Caco-2 (cell line): Measurements from ENCODE around the gene MAZ. TPM values are rescaled to one million over a fixed set of nuclear protein-coding genes. Genes with fewer than 3 reads are reported as not detected.
A peak's percentile ranks its signal among the peaks of the same experiment; 100 is the strongest.

Experiments
- BruUV-seq: library from RNA; stranded (reverse); fragments of 400-500 nt; replicated peaks from 2 replicates; lab custom pipeline; 2021; lab: Mats Ljungman, UMichigan
- CTCF ChIA-PET: fragments of 300-600 bp; sonication (Branson Sonifier 250); formaldehyde crosslinking; loops from one replicate; lab custom pipeline; 2022; ENCODE audit warnings: antibody characterized with exemption; lab: Charles Lee
- POLR2A ChIA-PET: fragments of 300-600 bp; sonication (Branson Sonifier 250); formaldehyde crosslinking; loops from one replicate; lab custom pipeline; 2022; ENCODE audit warnings: antibody characterized with exemption; lab: Charles Lee
- DNase-seq, 2 experiments: peaks; one replicate each; pipeline versions ENCODE4 v3.0.0 to v3.0.0-alpha.2; 2020 to 2022
- H3K27me3 ChIP-seq: replicated peaks from 2 replicates; pipeline ENCODE4 v1.6.0; 2011; ENCODE audit warnings: low read length; ENCODE audit not compliant: control insufficient read depth, insufficient read depth
- H3K36me3 ChIP-seq: 2 replicates; pipeline ENCODE4 v1.5.1; 2011; ENCODE audit warnings: low read length; ENCODE audit not compliant: control insufficient read depth, insufficient read depth
- H3K4me1 ChIP-seq: fragments of 250-450 bp; sonication (Bioruptor Pico); 2 replicates; pipeline ENCODE4 v1.5.1; 2020; ENCODE audit warnings: mild to moderate bottlenecking
- H3K4me3 ChIP-seq: 2 replicates; pipeline ENCODE4 v1.5.1; 2011; ENCODE audit warnings: low read depth, mild to moderate bottlenecking, control low read depth, low read length
- H3K9me3 ChIP-seq: fragments of 250-450 bp; sonication (Bioruptor Pico); 2 replicates; pipeline ENCODE4 v1.5.1; 2020; ENCODE audit warnings: mild to moderate bottlenecking, moderate library complexity
- H3K27ac Mint-ChIP-seq: one replicate; pipeline ENCODE4 v1.8.0; 2022; ENCODE audit warnings: mixed read lengths; ENCODE audit not compliant: unreplicated experiment
- H3K27me3 Mint-ChIP-seq: one replicate; pipeline ENCODE4 v1.8.0; 2022; ENCODE audit warnings: mixed read lengths; ENCODE audit not compliant: insufficient read depth, unreplicated experiment
- H3K36me3 Mint-ChIP-seq: one replicate; pipeline ENCODE4 v1.8.0; 2022; ENCODE audit warnings: mild to moderate bottlenecking, mixed read lengths; ENCODE audit not compliant: insufficient read depth, unreplicated experiment
- H3K4me1 Mint-ChIP-seq: one replicate; pipeline ENCODE4 v1.8.0; 2022; ENCODE audit warnings: low read depth, mixed read lengths; ENCODE audit not compliant: unreplicated experiment
- H3K4me3 Mint-ChIP-seq: one replicate; pipeline ENCODE4 v1.8.0; 2022; ENCODE audit warnings: mild to moderate bottlenecking, moderate library complexity, mixed read lengths; ENCODE audit not compliant: unreplicated experiment
- H3K9me3 Mint-ChIP-seq: one replicate; pipeline ENCODE4 v1.8.0; 2022; ENCODE audit warnings: mixed read lengths; ENCODE audit not compliant: unreplicated experiment
- intact Hi-C: fragments of 100-400 bp; cut with micrococcal nuclease; formaldehyde crosslinking; loops from one replicate; pipeline ENCODE4 v1.10.0; 2022; ENCODE audit not compliant: unreplicated experiment
- total RNA-seq: library from RNA; stranded (reverse); gene quantifications from 2 replicates; pipeline ENCODE4 v1.2.3, GENCODE V29; 2022
- TF ChIP-seq, protein P1 (sequence below), 2 experiments: fragments of 200-600 bp in 1 of 2; IDR thresholded peaks; 1 replicate in 1 of 2; 2 replicates in 1 of 2; pipeline versions ENCODE4 v1.5.1 to v1.8.0; 2011 to 2022; ENCODE audit warnings: antibody characterized with exemption in 1 of 2, control low read depth in 1 of 2, inconsistent platforms in 1 of 2, low read depth in 1 of 2, low read length in 1 of 2, mild to moderate bottlenecking in 1 of 2, moderate library complexity in 1 of 2; ENCODE audit not compliant: insufficient read depth in 1 of 2, severe bottlenecking in 1 of 2, unreplicated experiment in 1 of 2

Gene MAZ
- total RNA-seq, 1 experiment from 2014 or later: 317 TPM

DNA sequence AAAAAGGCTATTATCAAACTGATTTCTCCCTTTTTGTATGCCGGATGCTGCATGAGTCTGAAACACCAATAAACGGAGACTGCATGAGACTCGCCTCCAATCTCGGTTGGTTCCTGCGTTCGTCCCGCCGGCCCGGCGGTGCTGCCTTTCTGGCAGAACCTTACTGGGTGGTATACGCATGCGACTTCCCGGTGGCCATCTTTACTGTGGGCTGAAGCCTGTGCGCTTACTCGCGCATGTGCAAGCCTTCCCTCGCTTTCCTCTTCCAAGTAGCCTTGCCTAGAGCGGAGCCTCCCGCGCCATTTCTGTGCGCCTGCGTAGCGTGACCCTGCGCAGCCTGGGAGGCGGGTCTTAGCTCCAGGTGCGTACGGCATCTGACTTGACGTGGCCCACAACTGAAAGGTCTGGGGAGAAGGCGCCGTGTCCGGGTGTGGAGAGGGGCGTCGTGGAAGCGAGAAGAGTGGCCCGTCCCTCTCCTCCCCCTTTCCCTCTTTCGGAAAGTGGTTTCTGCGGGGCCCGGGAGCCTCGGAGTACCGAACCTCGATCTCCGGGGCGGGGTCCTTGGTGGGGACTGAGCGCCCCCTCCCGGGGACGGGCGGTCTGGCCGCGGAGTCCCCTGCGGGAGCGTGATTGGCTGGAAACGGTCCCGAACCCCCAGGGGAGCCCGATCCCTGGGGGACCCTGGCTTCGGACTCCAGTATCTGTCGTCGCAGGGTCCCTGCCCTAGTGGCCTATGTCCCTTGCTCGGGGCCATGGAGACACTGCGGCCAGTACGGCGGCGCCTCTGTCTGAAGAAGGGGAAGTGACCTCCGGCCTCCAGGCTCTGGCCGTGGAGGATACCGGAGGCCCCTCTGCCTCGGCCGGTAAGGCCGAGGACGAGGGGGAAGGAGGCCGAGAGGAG lies 9.7 kb downstream of the MAZ start, which contains the start of gene PAGR1:
Gene PAGR1 (plus strand): TSS at position 360 of the 901 bp plus-strand sequence. CDS start 374 bp downstream, at position 734.
- BruUV-seq: TSS peak; percentile 72
- H3K4me3 Mint-ChIP-seq: peak within 1 kb of the TSS; percentile 89
- Histone ChIP-seq H3K4me3 (peak within 1 kb of the TSS; percentile 69), H3K9me3 (no peaks in the 10 kb centered on the region), H3K36me3 (no peaks in the 10 kb centered on the region; the same call in 1 of the 2 replicates), H3K27me3 (no peaks in the 10 kb centered on the region), H3K4me1 (peaks cover 14% of the 10 kb centered on the region)
- peak within 1 kb of the TSS; percentile 93 for H3K27ac Mint-ChIP-seq
- H3K36me3 Mint-ChIP-seq: peaks cover 62% of the 10 kb centered on the region
- H3K27me3 Mint-ChIP-seq: no peaks in the 10 kb centered on the region
- no peaks in the 10 kb centered on the region for H3K9me3 Mint-ChIP-seq
- TF ChIP-seq, protein P1, sequence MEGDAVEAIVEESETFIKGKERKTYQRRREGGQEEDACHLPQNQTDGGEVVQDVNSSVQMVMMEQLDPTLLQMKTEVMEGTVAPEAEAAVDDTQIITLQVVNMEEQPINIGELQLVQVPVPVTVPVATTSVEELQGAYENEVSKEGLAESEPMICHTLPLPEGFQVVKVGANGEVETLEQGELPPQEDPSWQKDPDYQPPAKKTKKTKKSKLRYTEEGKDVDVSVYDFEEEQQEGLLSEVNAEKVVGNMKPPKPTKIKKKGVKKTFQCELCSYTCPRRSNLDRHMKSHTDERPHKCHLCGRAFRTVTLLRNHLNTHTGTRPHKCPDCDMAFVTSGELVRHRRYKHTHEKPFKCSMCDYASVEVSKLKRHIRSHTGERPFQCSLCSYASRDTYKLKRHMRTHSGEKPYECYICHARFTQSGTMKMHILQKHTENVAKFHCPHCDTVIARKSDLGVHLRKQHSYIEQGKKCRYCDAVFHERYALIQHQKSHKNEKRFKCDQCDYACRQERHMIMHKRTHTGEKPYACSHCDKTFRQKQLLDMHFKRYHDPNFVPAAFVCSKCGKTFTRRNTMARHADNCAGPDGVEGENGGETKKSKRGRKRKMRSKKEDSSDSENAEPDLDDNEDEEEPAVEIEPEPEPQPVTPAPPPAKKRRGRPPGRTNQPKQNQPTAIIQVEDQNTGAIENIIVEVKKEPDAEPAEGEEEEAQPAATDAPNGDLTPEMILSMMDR (IDR thresholded peaks at IDR 0.05; ENCODE audit: insufficient read depth in 1 of 2, low read depth in 1 of 2, low read length in 1 of 2, severe bottlenecking in 1 of 2, unreplicated experiment in 1 of 2): peak; percentile 92 to 94
- ChIA-PET CTCF (interaction anchor here (0.5 to 2.8 kb wide), 14 partner anchors 8 to 216 kb away, joined by 3 to 22 read pairs (median 4); partner anchors contain the start of genes KIF22, MAZ and SEZ6L2), POLR2A (interaction anchor here (1.0 to 1.8 kb wide), 4 partner anchors 9 to 157 kb away, joined by 5 to 10 read pairs (median 6); partner anchors contain the start of genes KIF22 and TAOK2)
- peaks cover 41% of the 10 kb centered on the region for H3K4me1 Mint-ChIP-seq
- intact Hi-C loops: loop anchor here (1.0 to 10.0 kb wide), 6 partner anchors 13 to 205 kb away; partner anchors contain the start of genes ASPHD1, CDIPT, HIRIP3 and INO80E
- DNase-seq: peak; percentile 97 to 98

DNA sequence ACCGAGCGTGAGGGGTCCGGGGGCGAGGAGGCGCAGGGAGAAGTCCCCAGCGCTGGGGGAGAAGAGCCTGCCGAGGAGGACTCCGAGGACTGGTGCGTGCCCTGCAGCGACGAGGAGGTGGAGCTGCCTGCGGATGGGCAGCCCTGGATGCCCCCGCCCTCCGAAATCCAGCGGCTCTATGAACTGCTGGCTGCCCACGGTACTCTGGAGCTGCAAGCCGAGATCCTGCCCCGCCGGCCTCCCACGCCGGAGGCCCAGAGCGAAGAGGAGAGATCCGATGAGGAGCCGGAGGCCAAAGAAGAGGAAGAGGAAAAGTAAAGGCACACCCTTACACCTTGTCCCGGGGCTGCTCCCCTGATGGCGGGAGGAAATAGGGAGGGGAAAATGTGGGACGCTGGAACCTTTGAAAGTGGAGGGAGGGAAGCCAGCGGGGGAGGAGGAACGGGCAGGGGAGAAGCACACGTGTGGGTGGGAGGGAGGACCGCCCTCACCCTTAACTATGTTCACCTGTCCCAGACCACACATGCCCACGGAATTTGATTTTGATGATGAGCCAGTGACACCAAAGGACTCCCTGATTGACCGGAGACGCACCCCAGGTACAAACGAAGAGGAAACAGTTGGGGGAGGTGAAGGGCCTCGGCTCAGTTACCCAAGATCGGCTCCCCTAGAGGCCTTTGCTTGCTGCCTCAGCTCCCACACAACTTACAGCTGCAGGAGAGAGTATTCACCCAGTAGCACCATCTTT lies 10.5 kb downstream of the MAZ start:
- intact Hi-C loops: loop anchor here (1.0 to 10.0 kb wide), 6 partner anchors 12 to 204 kb away; partner anchors contain the start of genes ASPHD1, CDIPT, HIRIP3 and INO80E
- H3K4me1 ChIP-seq: peaks cover 14% of the 10 kb centered on the region
- POLR2A ChIA-PET: interaction anchor here (0.6 to 1.8 kb wide), 5 partner anchors 9 to 157 kb away, joined by 4 to 10 read pairs (median 7); partner anchors contain the start of genes KIF22 and TAOK2

More for the DNA sequence above, 10.5 kb downstream of the MAZ start:
- TF ChIP-seq, protein P1 (IDR thresholded peaks at IDR 0.05; ENCODE audit: insufficient read depth in 1 of 2, low read depth in 1 of 2, low read length in 1 of 2, severe bottlenecking in 1 of 2, unreplicated experiment in 1 of 2): peak in 1 of 2 experiments; percentile 3
- peak; percentile 65 to 69 for DNase-seq
- Histone ChIP-seq H3K9me3 (no peaks in the 10 kb centered on the region), H3K36me3 (no peaks in the 10 kb centered on the region; the same call in 1 of the 2 replicates), H3K27me3 (no peaks in the 10 kb centered on the region), H3K4me3 (peak overlapping the region; percentile 69)
- Mint-ChIP-seq H3K36me3 (peaks cover 54% of the 10 kb centered on the region), H3K4me1 (peaks cover 35% of the 10 kb centered on the region), H3K27me3 (no peaks in the 10 kb centered on the region), H3K9me3 (no peaks in the 10 kb centered on the region), H3K27ac (peak overlapping the region; percentile 93), H3K4me3 (peak overlapping the region; percentile 89)
- CTCF ChIA-PET: interaction anchor here (0.6 to 2.8 kb wide), 9 partner anchors 9 to 156 kb away, joined by 3 to 22 read pairs (median 6); partner anchors contain the start of genes KIF22, MAZ and SEZ6L2
- no TSS peak for BruUV-seq
